Measurements from ENCODE around the gene ANGPTL2. TPM values are rescaled to one million over a fixed set of nuclear protein-coding genes. Genes with fewer than 3 reads are reported as not detected.

Gene ANGPTL2
- polyA plus RNA-seq, 2 of the 4 experiments (the other 2 are of a cell fraction), result 0.06 TPM; not detected in 1

GRCh38 chr9:127131871-127132270 lies 9.4 kb upstream of the ANGPTL2 start:
- Histone ChIP-seq H3K27ac (no peak overlapping the region), H3K4me2 (no peak overlapping the region), H3K4me3 (no peak overlapping the region), H3K4me1 (peaks cover 14% of the 10 kb centered on the region), H3K9me3 (no peaks in the 10 kb centered on the region)
- TF ChIP-seq EP300 (IDR thresholded peaks at IDR 0.05) (no peak), HOXB5 (CRISPR knock-in tag; IDR thresholded peaks at IDR 0.05) (no peak), ZC3H11A (IDR thresholded peaks at IDR 0.05) (no peak), RCOR1 (IDR thresholded peaks at IDR 0.05; ENCODE audit: low read depth, low read length) (no peak), RARB (CRISPR knock-in tag; IDR thresholded peaks at IDR 0.05) (no peak), CTCF (IDR thresholded peaks at IDR 0.05) (no peak), CBX2 (IDR thresholded peaks at IDR 0.05; ENCODE audit: borderline replicate concordance, low read depth) (no peak), CBX8 (IDR thresholded peaks at IDR 0.05) (no peak), BCL3 (IDR thresholded peaks at IDR 0.05) (no peak)
- ATAC-seq (no peak), FAIRE-seq (no peak), DNase-seq (ENCODE audit: low read depth in 1 of 2, low spot score in 1 of 2) (no peak)
- WGBS (ENCODE audit: missing lambda C conversion rate), result 82% methylated on average over 6 of the region's 6 CpGs
- POLR2A ChIA-PET, result no interaction called here
- CTCF ChIA-PET, result interaction anchor here (1.4 to 6.5 kb wide), 3 partner anchors 9 to 67 kb away, joined by 3 to 27 read pairs (median 3); partner anchors contain the start of gene ANGPTL2

GRCh38 chr9:127130661-127131538 lies 8.5 kb upstream of the ANGPTL2 start:
- no peak for FAIRE-seq
- CTCF ChIA-PET, result interaction anchor here (0.9 to 6.5 kb wide), 5 partner anchors 8 to 68 kb away, joined by 3 to 27 read pairs (median 3); partner anchors contain the start of gene ANGPTL2
- no peak for ATAC-seq
- no peak for DNase-seq (ENCODE audit: low read depth in 1 of 2, low spot score in 1 of 2)
- Histone ChIP-seq H3K4me1 (peaks cover 14% of the 10 kb centered on the region), H3K4me3 (no peak overlapping the region), H3K9me3 (no peaks in the 10 kb centered on the region), H3K4me2 (no peak overlapping the region), H3K27ac (no peak overlapping the region)
- WGBS (ENCODE audit: missing lambda C conversion rate), result 87% methylated on average over 10 of the region's 10 CpGs
- no peak for TF ChIP-seq FOSB (CRISPR knock-in tag; IDR thresholded peaks at IDR 0.05)
- TF ChIP-seq REST (IDR thresholded peaks at IDR 0.05), result no peak
- no peak for TF ChIP-seq ZC3H11A (IDR thresholded peaks at IDR 0.05)
- TF ChIP-seq EHMT2 (IDR thresholded peaks at IDR 0.05; ENCODE audit: low read depth), result no peak
- no peak for TF ChIP-seq ZNF302 (CRISPR knock-in tag; IDR thresholded peaks at IDR 0.05)
- TF ChIP-seq GATA3 (IDR thresholded peaks at IDR 0.05; ENCODE audit: borderline replicate concordance), result no peak
- TF ChIP-seq CHD4 (IDR thresholded peaks at IDR 0.05; ENCODE audit: borderline replicate concordance), result no peak
- TF ChIP-seq HOXB5 (CRISPR knock-in tag; IDR thresholded peaks at IDR 0.05), result no peak
- no peak for TF ChIP-seq HOXB13 (CRISPR knock-in tag; IDR thresholded peaks at IDR 0.05; ENCODE audit: low read depth)
- no peak for TF ChIP-seq USF2 (IDR thresholded peaks at IDR 0.05)
- no peak for TF ChIP-seq HEYL (CRISPR knock-in tag; IDR thresholded peaks at IDR 0.05)
- TF ChIP-seq PHF8 (IDR thresholded peaks at IDR 0.05; ENCODE audit: borderline replicate concordance, low read depth), result no peak
- POLR2A ChIA-PET, result no interaction called here

Measured in A549 (cell line).